Activated CD8-positive, alpha-beta memory T cell treated with anti-CD3 and anti-CD28 coated beads for 4 hours (primary cell): ENCODE measurements around the gene B4GALT3.

ENCODE experiments used
- DNase-seq, 2 donors: peaks; one replicate each; pipeline ENCODE4 v3.0.0-alpha.2; 2020; ENCODE audit warnings: low read depth in 2 of 2

B4GALT3 gene

GRCh38 chr1:161188381-161188780 lies 11.1 kb upstream of the B4GALT3 start:
- no peak for DNase-seq

DNA sequence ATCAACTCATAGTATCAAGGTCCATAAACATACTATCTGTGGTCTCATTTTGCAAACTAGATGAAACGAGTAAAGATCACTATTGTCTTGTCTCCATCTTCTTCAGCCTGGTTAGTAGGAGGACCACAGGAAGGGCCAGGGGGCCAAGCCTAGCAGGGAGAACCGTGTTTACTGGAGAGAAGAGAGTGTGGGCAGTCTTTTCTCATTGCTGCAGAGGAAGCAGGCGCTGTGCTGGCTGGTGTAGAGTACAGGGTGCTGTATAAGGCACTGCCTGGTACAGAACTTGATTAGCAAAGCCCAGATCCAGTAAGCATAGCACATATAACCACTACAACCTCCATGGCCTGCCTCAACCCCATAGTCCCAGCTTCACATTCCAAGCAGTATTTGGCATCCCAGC lies 10.0 kb upstream of the B4GALT3 start:
- no peak for DNase-seq

DNA sequence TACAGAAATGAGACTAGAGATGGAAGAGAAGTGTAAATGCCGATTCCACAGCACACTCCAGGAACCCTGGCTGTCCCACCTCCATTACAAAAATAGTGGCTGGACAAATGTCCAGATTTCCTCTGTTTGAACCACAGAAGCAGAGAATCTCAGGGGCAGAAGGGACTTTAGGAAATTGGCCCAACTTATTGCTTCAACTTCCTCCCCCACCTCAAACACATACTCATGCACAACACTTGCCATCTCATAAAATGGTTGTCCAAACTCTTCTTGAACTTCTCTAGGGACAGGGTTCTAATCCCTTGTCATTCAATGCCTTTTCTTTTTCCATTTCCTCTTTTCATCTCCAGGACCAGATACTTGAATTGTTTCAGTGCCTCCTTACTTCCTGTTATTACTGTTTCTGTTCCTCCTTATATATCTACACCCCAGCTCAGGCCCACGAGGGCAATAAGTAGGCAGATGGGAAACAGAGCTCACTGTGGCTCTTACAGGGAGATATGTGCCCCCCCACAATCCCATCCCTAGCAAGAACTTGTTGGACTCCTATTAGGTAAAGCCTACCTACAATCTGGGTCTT lies 8.5 kb upstream of the B4GALT3 start:
- DNase-seq: no peak

DNA sequence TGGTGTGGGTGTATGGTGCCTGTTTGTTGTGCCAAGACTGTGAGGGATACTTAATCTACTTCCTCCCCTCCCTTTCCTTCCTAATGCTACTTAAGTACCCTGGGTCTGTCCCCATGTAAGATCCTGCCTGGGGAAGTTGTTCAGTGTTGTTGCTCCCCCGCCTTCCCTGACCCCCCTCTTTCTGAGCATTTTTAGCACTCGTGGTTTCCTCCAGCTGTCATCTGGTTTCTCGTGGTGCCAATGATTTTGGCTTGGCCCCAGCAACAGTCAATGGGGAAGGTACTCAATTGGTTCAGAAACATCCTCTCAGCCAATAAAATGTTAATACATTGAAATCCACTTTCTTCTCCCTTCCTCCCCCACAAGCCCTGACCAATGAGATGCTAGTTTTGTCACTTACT lies 8.0 kb upstream of the B4GALT3 start:
- DNase-seq: peak; percentile 34 to 65

GRCh38 chr1:161182214-161182613 lies 4.9 kb upstream of the B4GALT3 start:
- DNase-seq: peak; percentile 27 to 42

DNA sequence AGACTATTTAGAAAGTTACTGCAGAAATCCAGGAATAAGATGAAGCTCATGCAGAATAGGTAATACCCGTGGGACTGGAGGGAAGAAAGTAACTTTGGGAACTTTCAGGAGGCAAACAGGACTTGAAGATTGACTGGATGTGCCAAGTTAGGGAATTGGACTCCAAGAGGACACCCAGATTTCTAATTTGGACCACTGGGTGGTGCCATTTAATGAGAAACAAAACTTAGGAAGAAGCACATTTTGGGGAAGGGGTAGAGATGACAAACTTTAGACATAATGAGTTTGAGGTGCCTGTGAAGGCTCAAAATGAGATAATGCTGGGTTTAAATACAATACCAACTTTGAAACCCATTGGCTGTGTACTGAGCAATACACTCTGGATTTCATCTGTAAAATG lies 3.3 kb upstream of the B4GALT3 start:
- DNase-seq: no peak

DNA sequence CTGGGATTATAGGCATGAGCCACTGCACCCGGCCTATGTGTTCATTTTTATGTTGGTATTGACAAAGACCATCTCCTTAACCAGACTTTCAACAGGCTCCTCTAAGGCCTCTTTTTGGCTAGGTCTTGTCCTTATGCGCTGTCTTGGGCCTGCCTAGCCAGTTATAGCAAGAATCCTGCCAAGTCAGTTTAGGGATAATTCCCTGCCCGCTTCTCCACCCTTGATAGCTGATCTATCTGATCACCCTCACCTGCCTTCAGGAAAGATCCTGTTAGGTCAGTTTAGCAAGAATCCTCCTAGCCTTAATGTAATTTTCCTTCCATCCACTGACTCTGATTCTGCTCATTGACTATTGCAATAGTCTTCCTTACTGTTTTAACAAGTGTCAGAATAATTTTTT lies 2.4 kb upstream of the B4GALT3 start:
- no peak for DNase-seq

DNA sequence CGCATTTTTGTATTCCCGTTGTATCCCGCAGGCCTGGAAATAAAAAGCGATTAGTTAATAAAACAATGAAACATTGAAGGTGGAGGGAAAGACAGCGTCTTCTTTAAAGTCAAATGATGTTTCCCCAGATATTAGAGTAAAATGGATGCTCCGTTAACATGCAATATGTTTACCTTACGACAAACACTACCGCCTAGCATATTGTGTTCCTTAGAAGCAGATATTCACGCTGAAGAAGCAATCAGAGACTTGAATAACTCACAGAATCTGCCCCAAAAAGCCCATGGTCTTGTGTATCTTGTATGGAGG lies 583 bp upstream of the B4GALT3 start:
- DNase-seq: no peak

DNA sequence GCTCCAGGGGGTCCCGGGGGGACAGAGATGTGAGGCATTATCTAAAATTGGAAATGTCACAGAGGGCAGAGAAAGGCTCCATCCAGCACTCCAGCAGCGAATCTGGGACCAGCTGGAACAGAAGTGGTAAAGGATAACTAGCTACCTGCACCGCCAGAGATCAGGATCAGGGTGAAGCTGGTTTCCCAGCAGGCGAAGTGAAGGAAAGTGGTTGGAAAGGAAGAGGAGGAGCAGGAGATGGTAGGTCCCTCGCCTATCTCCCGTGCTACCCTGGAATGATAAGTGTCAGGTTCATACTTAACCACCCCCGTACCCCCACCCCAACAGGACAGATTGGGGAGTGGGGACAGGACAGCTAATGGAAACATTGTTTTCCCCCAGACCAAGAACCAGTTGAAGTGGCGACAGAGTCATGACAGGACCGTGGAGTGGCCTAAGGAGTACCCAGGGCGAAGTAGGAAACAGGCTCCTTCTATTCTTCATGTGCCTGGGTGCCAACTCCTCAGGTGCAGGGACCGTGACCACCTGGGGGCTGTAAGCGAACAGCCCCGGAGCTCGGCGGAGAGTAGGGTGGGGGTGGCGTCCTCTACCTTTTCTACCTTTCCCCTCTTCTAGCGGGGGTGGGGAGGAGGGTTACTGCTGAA lies 717 bp downstream of the B4GALT3 start:
- DNase-seq: no peak

DNA sequence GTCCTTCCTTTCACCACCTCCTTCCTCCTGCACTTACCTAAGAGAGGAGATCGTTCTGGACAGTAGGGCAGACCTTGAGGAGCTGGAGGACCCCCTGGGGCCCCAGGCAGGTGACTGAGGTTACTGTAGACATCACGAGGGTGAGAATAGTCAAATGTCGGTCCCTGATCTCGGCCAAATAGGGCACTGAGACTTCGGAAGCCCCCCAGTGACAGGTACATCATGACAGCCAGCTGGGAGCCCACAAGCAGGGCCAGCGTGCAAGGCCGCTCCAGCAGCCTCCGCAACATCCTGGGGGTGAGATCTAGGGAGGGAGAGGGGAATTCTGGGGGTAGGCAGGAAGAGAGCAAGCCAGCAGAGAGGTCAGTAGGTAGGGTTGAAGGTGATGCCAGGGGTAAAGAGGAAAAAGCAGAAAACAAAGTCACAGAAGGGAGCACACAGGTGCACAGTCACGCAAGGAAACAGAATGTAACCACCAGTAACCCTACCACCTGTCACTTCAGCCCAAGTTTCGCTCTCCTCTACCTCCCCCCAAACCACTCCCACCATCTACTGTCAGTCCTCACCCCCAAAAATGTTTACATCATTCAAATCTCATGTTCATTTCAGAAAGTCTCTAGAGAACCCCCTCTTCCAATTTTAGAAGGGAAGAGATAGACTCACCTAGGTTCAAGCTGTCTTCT lies 1.4 kb downstream of the B4GALT3 start:
- no peak for DNase-seq

- DNase-seq: no peak
Observed at GRCh38 chr1:161174911-161175310, 2.4 kb downstream of the B4GALT3 start.

- no peak for DNase-seq
Observed at GRCh38 chr1:161173711-161174110, 3.6 kb downstream of the B4GALT3 start.

DNA sequence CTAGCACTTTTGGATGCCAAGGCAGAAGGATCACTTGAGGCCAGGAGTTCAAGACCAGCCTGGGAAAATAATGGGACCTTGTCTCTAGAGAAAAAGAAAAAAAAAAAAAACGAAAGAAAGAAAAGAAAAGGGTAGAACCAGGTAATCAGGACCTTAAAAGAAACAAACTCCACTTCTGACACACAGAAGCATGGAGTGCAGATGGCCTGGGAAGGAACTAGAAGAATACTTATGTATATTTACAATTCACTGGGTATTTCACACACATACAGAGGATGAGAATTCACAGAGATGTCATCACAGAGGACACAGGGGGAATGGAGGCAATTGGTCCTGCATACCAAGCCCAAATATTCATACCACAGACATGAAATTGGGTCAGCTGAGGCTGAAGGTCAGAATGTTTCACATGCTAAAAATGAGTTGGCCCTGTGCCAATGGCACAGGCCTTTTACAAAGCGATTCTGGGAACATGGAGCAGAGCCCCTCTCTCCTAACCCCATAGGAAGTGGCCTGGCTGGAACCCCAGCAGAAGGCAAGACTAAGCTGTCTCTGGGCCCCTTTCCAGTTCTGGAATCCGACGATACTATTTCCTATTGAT lies 4.4 kb downstream of the B4GALT3 start:
- no peak for DNase-seq

- no peak for DNase-seq
Observed at GRCh38 chr1:161172349-161172748, 5.0 kb downstream of the B4GALT3 start.

GRCh38 chr1:161171696-161172095 lies 5.6 kb downstream of the B4GALT3 start:
- no peak for DNase-seq

DNA sequence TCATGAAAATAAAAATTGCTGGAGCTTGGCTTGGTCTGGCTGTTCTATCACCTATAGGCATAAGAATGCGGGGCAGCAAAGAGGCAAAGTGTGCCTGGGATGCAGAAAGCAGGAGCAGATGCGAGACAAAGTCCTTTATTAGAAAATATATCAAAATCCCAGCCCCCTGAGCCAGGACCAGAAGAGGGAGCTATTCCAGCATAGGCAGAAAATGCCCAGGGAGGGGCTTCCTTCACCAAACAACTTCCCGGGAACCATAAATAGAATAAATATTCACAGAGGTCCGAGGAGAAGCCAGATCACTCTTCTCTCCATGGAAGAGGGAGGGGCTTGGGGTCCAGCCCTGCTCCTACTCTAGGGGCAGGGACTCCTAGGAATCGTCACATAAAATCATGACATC lies 6.1 kb downstream of the B4GALT3 start:
- no peak for DNase-seq

DNA sequence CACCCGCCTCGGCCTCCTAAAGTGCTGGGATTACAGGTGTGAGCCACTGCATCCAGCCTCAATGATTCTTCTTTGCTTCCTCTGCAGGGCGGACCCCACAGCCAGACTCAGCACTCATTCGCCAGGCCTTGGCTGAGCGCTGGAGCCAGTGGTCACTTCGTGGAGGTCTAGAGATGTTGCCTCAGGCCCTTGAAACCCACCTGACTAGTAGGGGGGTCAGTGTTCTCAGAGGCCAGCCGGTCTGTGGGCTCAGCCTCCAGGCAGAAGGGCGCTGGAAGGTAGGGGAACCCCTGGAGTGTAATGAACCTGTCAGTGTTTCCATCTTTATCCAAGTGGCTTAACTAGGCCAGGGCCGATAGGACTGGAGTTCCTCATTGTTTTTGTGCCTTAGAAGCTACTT lies 8.4 kb downstream of the B4GALT3 start:
- no peak for DNase-seq

DNA sequence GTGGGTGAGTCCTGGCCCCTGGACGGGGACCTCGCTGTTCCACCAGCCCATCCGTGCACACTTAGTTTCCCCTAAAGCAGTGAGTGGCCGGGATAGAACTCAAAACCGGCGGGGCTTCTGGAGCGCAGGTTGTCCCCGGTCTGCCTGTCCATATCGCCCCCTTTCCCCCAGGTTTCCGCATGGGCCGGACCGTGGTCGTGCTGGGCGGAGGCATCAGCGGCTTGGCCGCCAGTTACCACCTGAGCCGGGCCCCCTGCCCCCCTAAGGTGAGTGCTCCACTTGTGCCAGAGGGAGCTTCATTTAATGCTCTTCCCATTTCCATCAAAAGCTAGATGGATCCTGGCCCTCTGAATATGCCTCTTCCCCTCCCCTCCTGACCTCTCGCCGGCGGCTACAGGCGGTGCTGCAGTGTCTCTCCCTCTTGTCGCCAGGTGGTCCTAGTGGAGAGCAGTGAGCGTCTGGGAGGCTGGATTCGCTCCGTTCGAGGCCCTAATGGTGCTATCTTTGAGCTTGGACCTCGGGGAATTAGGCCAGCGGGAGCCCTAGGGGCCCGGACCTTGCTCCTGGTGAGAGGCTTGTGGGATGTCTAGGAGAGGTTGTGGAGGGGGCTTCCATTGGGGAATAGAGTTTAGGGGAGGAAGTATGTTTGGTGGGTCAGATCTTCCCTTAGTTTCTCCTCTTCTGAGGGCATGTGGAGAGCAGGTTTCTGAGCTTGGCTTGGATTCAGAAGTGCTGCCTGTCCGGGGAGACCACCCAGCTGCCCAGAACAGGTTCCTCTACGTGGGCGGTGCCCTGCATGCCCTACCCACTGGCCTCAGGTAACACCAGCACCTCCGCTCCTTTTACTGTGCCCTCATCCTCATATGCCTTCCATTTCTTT lies 10.4 kb downstream of the B4GALT3 start:
- DNase-seq: no peak

GRCh38 chr1:161165742-161166668 lies 11.3 kb downstream of the B4GALT3 start, which contains the start of gene PPOX:
Gene PPOX, plus strand, starts transcription at chr1:161166426. Its CDS starts 422 bp downstream, at chr1:161166848.
- DNase-seq: peak; percentile 80 to 82

- no peak for DNase-seq
Observed at GRCh38 chr1:161164901-161165610, 12.3 kb downstream of the B4GALT3 start.
